Chondrocyte (in vitro differentiated cells): ENCODE data around the gene RPL31. TPM values are rescaled to one million over a fixed set of nuclear protein-coding genes. Genes with fewer than 3 reads are reported as not detected.

Experiments
- DNase-seq: peaks from one replicate; pipeline ENCODE4 v3.0.0; 2021; ENCODE audit warnings: mixed read lengths, low spot score
- H3K27ac Mint-ChIP-seq: one replicate; pipeline ENCODE4 v1.8.0; 2021; ENCODE audit warnings: mild to moderate bottlenecking, moderate library complexity, mixed read lengths; ENCODE audit not compliant: unreplicated experiment
- H3K27me3 Mint-ChIP-seq: 2 replicates; pipeline ENCODE4 v1.8.0; 2021; ENCODE audit warnings: low read depth, mixed read lengths
- H3K36me3 Mint-ChIP-seq: 2 replicates; pipeline ENCODE4 v1.8.0; 2021; ENCODE audit warnings: low read depth, mixed read lengths
- H3K4me1 Mint-ChIP-seq: 2 replicates; pipeline ENCODE4 v1.8.0; 2021; ENCODE audit warnings: low read depth, mild to moderate bottlenecking, mixed read lengths
- H3K4me3 Mint-ChIP-seq: one replicate; pipeline ENCODE4 v1.8.0; 2021; ENCODE audit warnings: mild to moderate bottlenecking, moderate library complexity, mixed read lengths; ENCODE audit not compliant: unreplicated experiment
- H3K9me3 Mint-ChIP-seq: 2 replicates; pipeline ENCODE4 v1.8.0; 2021; ENCODE audit warnings: low read depth, mixed read lengths
- CTCF ChIP-seq: fragments of 200-600 bp; sonication (generic); IDR thresholded peaks from 2 replicates; pipeline ENCODE4 v1.5.0; 2021; ENCODE audit warnings: antibody characterized with exemption, mild to moderate bottlenecking, moderate library complexity
- total RNA-seq: library from RNA; stranded (reverse); gene quantifications from 3 replicates; pipeline ENCODE4 v1.2.1, GENCODE V29; 2021

The RPL31 gene
- total RNA-seq, 1 donor from 2014 or later: 951 TPM

DNA sequence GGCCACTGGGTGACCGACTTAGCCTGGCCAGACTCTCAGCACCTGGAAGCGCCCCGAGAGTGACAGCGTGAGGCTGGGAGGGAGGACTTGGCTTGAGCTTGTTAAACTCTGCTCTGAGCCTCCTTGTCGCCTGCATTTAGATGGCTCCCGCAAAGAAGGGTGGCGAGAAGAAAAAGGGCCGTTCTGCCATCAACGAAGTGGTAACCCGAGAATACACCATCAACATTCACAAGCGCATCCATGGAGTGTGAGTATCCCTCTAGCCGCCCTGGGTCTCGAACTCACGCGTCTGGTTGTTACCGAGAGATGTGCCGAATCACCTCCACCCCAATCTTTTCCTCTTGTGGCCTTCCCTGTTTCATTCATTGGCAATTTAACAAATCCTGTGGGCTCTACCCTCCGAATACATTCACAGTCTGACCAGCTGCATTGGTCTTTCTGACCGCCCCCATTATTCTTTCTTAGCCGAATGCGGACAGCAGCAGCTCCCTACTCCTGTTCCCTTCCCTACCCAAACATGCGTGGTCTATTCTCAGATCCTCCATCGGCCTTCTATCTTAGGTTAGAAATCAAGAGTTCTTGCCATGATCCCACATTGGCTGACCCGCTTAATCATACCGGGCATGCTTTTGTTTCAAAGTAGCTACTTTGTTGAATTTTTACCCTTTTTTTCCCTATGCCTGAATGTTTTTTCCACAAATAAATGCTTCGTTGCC is 631 bp downstream of the RPL31 start:
- peaks cover 28% of the 10 kb centered on the region for H3K36me3 Mint-ChIP-seq
- H3K27me3 Mint-ChIP-seq: no peaks in the 10 kb centered on the region
- H3K27ac Mint-ChIP-seq: peak overlapping the region; percentile 96
- no peak for DNase-seq
- TF ChIP-seq CTCF: no peak
- H3K4me3 Mint-ChIP-seq: peak overlapping the region; percentile 90
- H3K4me1 Mint-ChIP-seq: peaks cover 48% of the 10 kb centered on the region
- H3K9me3 Mint-ChIP-seq: no peaks in the 10 kb centered on the region

DNA sequence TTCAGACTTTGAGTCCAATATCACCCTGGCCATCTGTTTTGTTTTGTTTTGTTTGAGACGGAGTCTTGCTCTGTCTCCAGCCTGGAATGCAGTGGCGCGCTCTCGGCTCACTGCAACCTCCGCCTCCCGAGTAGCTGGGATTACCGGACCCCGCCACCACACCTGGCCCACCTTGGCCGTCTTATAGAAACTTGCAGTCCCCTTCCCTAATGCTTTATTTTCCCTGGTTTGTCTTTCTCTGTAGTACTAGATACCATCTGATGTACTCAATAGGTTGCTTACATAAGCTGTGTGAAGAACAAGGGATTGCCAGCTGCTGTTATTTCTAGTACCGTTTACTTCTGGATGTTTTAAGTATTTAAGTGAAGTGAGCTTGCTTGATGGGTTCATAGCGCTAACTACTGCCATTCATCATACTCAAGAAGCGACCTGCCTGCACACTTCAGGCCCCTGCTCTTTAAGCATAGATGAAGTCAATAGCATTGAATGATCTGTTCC is 1.2 kb downstream of the RPL31 start:
- Mint-ChIP-seq H3K36me3 (peaks cover 33% of the 10 kb centered on the region), H3K27ac (peak overlapping the region; percentile 96), H3K9me3 (no peaks in the 10 kb centered on the region), H3K27me3 (no peaks in the 10 kb centered on the region), H3K4me1 (peaks cover 54% of the 10 kb centered on the region), H3K4me3 (peak overlapping the region; percentile 90)
- TF ChIP-seq CTCF: no peak
- no peak for DNase-seq

DNA sequence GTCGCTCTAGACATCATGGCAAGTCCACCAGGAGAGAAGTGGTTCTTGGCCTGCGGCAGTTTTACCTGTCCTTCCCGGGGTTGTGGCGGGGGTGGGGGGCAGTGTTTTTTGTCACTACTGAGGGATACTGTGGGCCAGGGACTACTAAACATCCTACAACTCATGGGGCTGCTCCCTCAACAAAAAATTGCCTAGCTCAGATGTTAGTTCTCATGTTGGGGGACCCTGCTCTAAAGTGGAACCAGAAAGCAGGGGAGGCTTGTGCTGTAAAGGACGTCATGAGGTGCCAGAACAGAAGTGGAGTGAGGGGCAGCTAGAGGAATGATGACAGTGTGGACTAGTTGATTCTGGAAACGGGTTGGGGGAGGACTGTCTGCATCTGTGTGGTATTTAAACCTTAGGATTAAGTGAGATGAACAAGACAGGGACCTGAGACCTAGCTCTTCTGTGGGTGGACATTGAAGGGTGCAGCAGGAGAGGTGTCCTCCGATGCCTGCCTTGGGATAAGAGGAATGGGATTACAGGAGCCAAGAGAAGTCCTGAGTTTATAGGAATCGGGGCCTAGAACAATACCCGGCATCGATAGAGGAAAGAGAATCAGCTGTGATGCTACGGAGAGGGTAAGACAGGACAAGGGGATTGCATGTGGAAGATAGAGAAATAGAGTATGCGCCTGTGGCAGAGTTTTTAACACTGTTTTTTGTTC is 2.7 kb downstream of the RPL31 start:
- Mint-ChIP-seq H3K27me3 (no peaks in the 10 kb centered on the region), H3K36me3 (peaks cover 35% of the 10 kb centered on the region), H3K9me3 (no peaks in the 10 kb centered on the region), H3K27ac (peak overlapping the region; percentile 81), H3K4me1 (peaks cover 59% of the 10 kb centered on the region), H3K4me3 (peak overlapping the region; percentile 90)
- no peak for TF ChIP-seq CTCF
- no peak for DNase-seq

DNA sequence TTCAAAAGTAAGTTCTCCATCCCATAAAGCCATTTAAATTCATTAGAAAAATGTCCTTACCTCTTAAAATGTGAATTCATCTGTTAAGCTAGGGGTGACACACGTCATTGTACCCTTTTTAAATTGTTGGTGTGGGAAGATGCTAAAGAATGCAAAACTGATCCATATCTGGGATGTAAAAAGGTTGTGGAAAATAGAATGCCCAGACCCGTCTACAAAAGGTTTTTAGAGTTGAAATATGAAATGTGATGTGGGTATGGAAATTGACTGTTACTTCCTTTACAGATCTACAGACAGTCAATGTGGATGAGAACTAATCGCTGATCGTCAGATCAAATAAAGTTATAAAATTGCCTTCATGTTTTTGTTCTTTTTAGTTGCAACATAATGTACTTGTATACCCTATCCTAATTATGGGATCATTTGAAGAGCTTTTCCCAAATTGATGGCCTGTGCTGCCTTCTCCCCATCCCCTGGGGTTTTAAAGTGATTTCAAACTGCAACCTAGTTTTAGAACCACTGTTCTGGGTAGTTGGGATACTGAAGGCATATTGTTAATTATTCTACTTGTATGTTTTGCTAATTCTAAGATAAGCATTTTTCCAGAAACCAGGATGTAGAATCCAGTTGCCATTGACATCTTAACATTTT is 4.1 kb downstream of the RPL31 start:
- H3K9me3 Mint-ChIP-seq: no peaks in the 10 kb centered on the region
- H3K4me1 Mint-ChIP-seq: peaks cover 57% of the 10 kb centered on the region
- H3K27ac Mint-ChIP-seq: peak overlapping the region; percentile 4
- TF ChIP-seq CTCF: no peak
- DNase-seq: no peak
- H3K36me3 Mint-ChIP-seq: peaks cover 35% of the 10 kb centered on the region
- no peak overlapping the region for H3K4me3 Mint-ChIP-seq
- no peaks in the 10 kb centered on the region for H3K27me3 Mint-ChIP-seq
